Glutamatergic neuron (in vitro differentiated cells): ENCODE data around the gene DHX15. TPM values are rescaled to one million over a fixed set of nuclear protein-coding genes. Genes with fewer than 3 reads are reported as not detected.

Source experiments
- DNase-seq: peaks from one replicate; pipeline ENCODE4 v3.0.0; 2022
- H3K27ac Mint-ChIP-seq: one replicate; pipeline ENCODE4 v1.8.0; 2020; ENCODE audit warnings: mild to moderate bottlenecking, mixed read lengths, inconsistent platforms; ENCODE audit not compliant: unreplicated experiment
- H3K27me3 Mint-ChIP-seq: one replicate; pipeline ENCODE4 v1.8.0; 2020; ENCODE audit warnings: mild to moderate bottlenecking, moderate library complexity, mixed read lengths, inconsistent platforms; ENCODE audit not compliant: unreplicated experiment
- H3K36me3 Mint-ChIP-seq: one replicate; pipeline ENCODE4 v1.8.0; 2020; ENCODE audit warnings: mild to moderate bottlenecking, mixed read lengths, inconsistent platforms; ENCODE audit not compliant: unreplicated experiment
- H3K4me1 Mint-ChIP-seq: one replicate; pipeline ENCODE4 v1.8.0; 2020; ENCODE audit warnings: mild to moderate bottlenecking, low read depth, mixed read lengths, inconsistent platforms; ENCODE audit not compliant: unreplicated experiment
- H3K4me3 Mint-ChIP-seq: one replicate; pipeline ENCODE4 v1.8.0; 2020; ENCODE audit warnings: mild to moderate bottlenecking, mixed read lengths, inconsistent platforms; ENCODE audit not compliant: unreplicated experiment
- H3K9me3 Mint-ChIP-seq: one replicate; pipeline ENCODE4 v1.8.0; 2020; ENCODE audit warnings: mild to moderate bottlenecking, moderate library complexity, mixed read lengths, inconsistent platforms; ENCODE audit not compliant: unreplicated experiment
- CTCF ChIP-seq: fragments of 200-600 bp; sonication (generic); IDR thresholded peaks from one replicate; pipeline ENCODE4 v1.5.0; 2021; ENCODE audit not compliant: partially characterized antibody, unreplicated experiment
- long read RNA-seq: library from polyadenylated mRNA; unstranded; transcript quantifications from one replicate; pipeline ENCODE4 v2.0.0, GENCODE V29; 2020; ENCODE audit not compliant: unreplicated experiment
- total RNA-seq: library from RNA; stranded (reverse); fragmentation: NEBNext Ultra II Directional; extraction: Animal tissue kit (Norgen Biotek cat#: 25700); gene quantifications from one replicate; pipeline ENCODE4 v1.2.1, GENCODE V29; 2021; ENCODE audit not compliant: unreplicated experiment

DHX15 gene
- 178 TPM for total RNA-seq
- long read RNA-seq, transcript DHX15-201 (14 exons, 2,994 nt), result major isoform, 48 of 63 reads
- long read RNA-seq, partial matches to known transcripts, result 11 of 63 reads
- long read RNA-seq, other reads (novel, unspliced or antisense), result 3 of 63 reads

GRCh38 chr4:24584211-24584850 lies at the start of gene DHX15:
Gene DHX15 (minus strand): TSS chr4:24584554. CDS start chr4:24584393, 161 bp downstream.
- Mint-ChIP-seq H3K27ac (peak within 1 kb of the TSS; percentile 98), H3K4me1 (peaks cover 14% of the 10 kb centered on the region)

GRCh38 chr4:24632011-24632410 lies 47.7 kb upstream of the DHX15 start:
- no peak overlapping the region for H3K27ac Mint-ChIP-seq
- no peak for TF ChIP-seq CTCF
- no peak overlapping the region for H3K4me3 Mint-ChIP-seq
- no peak for DNase-seq
- H3K4me1 Mint-ChIP-seq, result no peaks in the 10 kb centered on the region
- no peaks in the 10 kb centered on the region for H3K9me3 Mint-ChIP-seq
- no peaks in the 10 kb centered on the region for H3K36me3 Mint-ChIP-seq
- peaks cover 2% of the 10 kb centered on the region for H3K27me3 Mint-ChIP-seq

More at GRCh38 chr4:24584211-24584850, at the start of gene DHX15:
- H3K27me3 Mint-ChIP-seq, result peaks cover 8% of the 10 kb centered on the region
- H3K4me3 Mint-ChIP-seq, result peak within 1 kb of the TSS; percentile 97
- no peaks in the 10 kb centered on the region for H3K36me3 Mint-ChIP-seq
- peak; percentile 92 for DNase-seq
- H3K9me3 Mint-ChIP-seq, result peaks cover 7% of the 10 kb centered on the region
- no peak for TF ChIP-seq CTCF

- Mint-ChIP-seq H3K27me3 (peaks cover 2% of the 10 kb centered on the region), H3K4me3 (no peak overlapping the region), H3K4me1 (no peaks in the 10 kb centered on the region), H3K27ac (no peak overlapping the region), H3K9me3 (no peaks in the 10 kb centered on the region), H3K36me3 (no peaks in the 10 kb centered on the region)
- TF ChIP-seq CTCF, result no peak
- DNase-seq, result no peak
These were observed 46.6 kb upstream of the DHX15 start for GRCh38 chr4:24630937-24631336.

GRCh38 chr4:24625091-24625490 lies 40.7 kb upstream of the DHX15 start:
- Mint-ChIP-seq H3K36me3 (peaks cover 5% of the 10 kb centered on the region), H3K9me3 (no peaks in the 10 kb centered on the region), H3K27me3 (peaks cover 2% of the 10 kb centered on the region)

More at GRCh38 chr4:24625091-24625490, 40.7 kb upstream of the DHX15 start:
- no peak for TF ChIP-seq CTCF
- no peaks in the 10 kb centered on the region for H3K4me1 Mint-ChIP-seq
- no peak for DNase-seq
- H3K27ac Mint-ChIP-seq, result no peak overlapping the region
- H3K4me3 Mint-ChIP-seq, result no peak overlapping the region
